Body of pancreas (tissue), 4 donors: ENCODE data around the gene RPIA.

Experiments
- CTCF ChIP-seq, 7 experiments: fragments of 450-650 bp in 4 of 7; fragments of 200-600 bp in 3 of 7; sonication (generic) in 3 of 7; IDR thresholded peaks; one replicate each; pipeline ENCODE4 v1.5.1; 2016 to 2019; ENCODE audit warnings: antibody characterized with exemption in 7 of 7
- POLR2A ChIP-seq, 3 donors: fragments of 450-650 bp; IDR thresholded peaks; one replicate each; pipeline ENCODE4 v1.6.1; 2016; ENCODE audit warnings: antibody characterized with exemption in 3 of 3, mild to moderate bottlenecking in 2 of 3

GRCh38 chr2:88667219-88667618, 24.3 kb upstream of the RPIA start:
- TF ChIP-seq CTCF (IDR thresholded peaks at IDR 0.05) (no peak), POLR2A (IDR thresholded peaks at IDR 0.05) (no peak)
